ENCODE results near the gene OLFM1.
A peak's percentile ranks its signal among the peaks of the same experiment; 100 is the strongest.

Gene OLFM1

GRCh38 chr9:135077497-135078200 lies 9.8 kb upstream of the OLFM1 start:
- DNase-seq (peak; percentile 20), ATAC-seq (replicated peaks) (peak; percentile 57 to 76)
- H3K9me3 Mint-ChIP-seq = no peaks in the 10 kb centered on the region
- no peak overlapping the region for H3K4me3 Mint-ChIP-seq
- peaks cover 5% of the 10 kb centered on the region in 2 donors for H3K4me1 Mint-ChIP-seq
- no peaks in the 10 kb centered on the region for H3K36me3 Mint-ChIP-seq
- H3K27ac Mint-ChIP-seq = no peak overlapping the region
- H3K27me3 Mint-ChIP-seq = peaks cover 50 to 58% of the 10 kb centered on the region in 2 donors

DNA sequence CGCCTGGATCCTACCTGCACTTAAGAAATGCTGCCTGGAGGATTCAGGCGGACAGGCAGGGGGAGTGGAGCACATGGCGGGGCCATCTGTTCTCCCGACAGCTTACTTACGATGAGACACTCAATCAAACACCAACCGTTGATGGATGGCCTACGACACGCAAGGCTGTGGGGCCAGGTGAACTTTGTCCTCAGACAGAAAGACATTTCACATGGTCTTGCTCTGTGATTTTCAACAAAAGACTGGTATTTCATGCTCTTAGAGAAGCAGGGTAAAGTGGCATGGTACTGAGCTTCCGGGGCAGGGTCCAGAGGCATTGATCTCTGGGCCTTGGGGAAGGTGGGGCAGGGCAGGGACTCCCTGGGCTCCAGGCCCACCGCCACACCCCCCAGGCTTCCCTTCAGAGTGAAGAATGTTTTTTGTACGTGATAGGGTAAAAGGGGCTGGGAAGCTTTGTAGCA lies 9.1 kb upstream of the OLFM1 start:
- Mint-ChIP-seq H3K4me3 (no peak overlapping the region), H3K27me3 (peaks cover 55 to 58% of the 10 kb centered on the region in 2 donors), H3K4me1 (peaks cover 5% of the 10 kb centered on the region in 2 donors), H3K27ac (no peak overlapping the region), H3K9me3 (no peaks in the 10 kb centered on the region), H3K36me3 (no peaks in the 10 kb centered on the region)
- DNase-seq (no peak), ATAC-seq (replicated peaks) (no peak)

DNA sequence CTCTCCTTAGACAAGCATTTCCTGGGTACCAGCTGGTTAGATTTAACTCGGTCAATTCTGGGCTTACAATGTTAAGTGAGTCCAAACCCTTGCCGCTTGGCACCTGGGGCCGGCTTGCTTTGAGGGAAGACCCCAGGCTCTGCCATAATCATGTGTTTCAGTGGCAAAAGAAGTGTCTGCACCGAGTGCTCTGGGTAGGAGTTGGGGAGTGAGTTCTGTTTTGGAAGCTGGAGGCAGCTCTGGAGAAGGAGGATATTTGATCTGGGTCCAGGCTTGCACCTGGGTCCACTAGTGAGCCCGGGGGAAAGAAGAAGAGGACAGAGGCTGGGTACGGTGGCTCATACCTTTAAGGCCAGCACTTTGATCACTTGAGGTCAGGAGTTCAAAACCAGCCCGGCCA lies 8.4 kb upstream of the OLFM1 start:
- H3K36me3 Mint-ChIP-seq = no peaks in the 10 kb centered on the region
- no peak for DNase-seq
- peaks cover 51 to 58% of the 10 kb centered on the region in 2 donors for H3K27me3 Mint-ChIP-seq
- H3K9me3 Mint-ChIP-seq = no peaks in the 10 kb centered on the region
- no peak overlapping the region for H3K4me3 Mint-ChIP-seq
- H3K4me1 Mint-ChIP-seq = peaks cover 5% of the 10 kb centered on the region in 2 donors
- no peak overlapping the region for H3K27ac Mint-ChIP-seq
- ATAC-seq (replicated peaks) = no peak

DNA sequence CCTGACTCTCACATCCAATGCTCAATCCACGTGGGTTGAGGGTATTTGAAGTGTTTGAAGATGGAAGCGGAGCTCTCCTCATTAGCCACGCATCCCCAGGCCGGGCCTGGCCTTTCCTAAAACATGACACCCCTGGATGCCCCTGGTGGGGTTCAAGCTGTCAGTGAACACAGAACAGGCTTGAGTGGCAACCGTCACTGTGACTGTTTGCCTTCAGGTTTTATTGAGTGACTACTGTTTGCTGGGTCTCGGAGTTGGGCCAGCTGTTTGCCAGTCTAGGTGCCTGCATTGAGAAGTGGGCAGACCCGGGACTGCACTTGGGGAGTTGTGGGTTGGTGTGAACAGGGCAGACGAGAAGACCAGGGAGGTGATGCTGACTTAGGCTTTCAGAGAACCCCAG lies 7.8 kb upstream of the OLFM1 start:
- no peaks in the 10 kb centered on the region for H3K9me3 Mint-ChIP-seq
- ATAC-seq (replicated peaks) (no peak), DNase-seq (no peak)
- no peaks in the 10 kb centered on the region for H3K36me3 Mint-ChIP-seq
- H3K27ac Mint-ChIP-seq = no peak overlapping the region
- H3K4me3 Mint-ChIP-seq = no peak overlapping the region
- H3K4me1 Mint-ChIP-seq = peaks cover 3 to 5% of the 10 kb centered on the region in 2 donors
- peaks cover 51 to 59% of the 10 kb centered on the region in 2 donors for H3K27me3 Mint-ChIP-seq

GRCh38 chr9:135080286-135081263 lies 6.9 kb upstream of the OLFM1 start:
- no peak for ATAC-seq (replicated peaks)
- Mint-ChIP-seq H3K4me3 (no peak overlapping the region), H3K27me3 (peaks cover 56 to 61% of the 10 kb centered on the region in 2 donors), H3K4me1 (peaks cover 0 to 3% of the 10 kb centered on the region in 2 donors), H3K27ac (no peak overlapping the region), H3K9me3 (no peaks in the 10 kb centered on the region), H3K36me3 (no peaks in the 10 kb centered on the region)
- DNase-seq = no peak

DNA sequence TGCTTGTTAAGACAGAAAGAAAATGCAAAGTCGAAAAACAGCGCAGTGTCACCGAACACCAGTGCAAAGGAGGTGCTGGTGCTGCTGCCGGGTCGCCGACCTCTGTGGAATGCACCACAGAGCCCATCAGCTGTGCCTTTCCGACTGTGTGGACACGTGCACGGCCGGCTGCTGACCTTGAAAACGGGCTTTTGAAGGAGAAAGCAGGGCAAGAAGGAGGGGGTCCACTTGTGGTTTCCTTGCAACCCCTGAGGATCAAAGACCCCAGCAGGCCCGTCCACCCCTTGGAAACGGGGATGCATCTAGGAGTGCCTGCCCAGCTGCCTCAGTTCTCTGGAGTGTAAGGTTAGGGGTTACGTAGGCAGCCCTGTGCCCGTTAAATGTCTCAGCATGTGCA lies 6.2 kb upstream of the OLFM1 start:
- Mint-ChIP-seq H3K36me3 (no peaks in the 10 kb centered on the region), H3K4me1 (peaks cover 4 to 7% of the 10 kb centered on the region in 2 donors), H3K4me3 (no peak overlapping the region), H3K27me3 (peaks cover 59 to 64% of the 10 kb centered on the region in 2 donors), H3K9me3 (no peaks in the 10 kb centered on the region), H3K27ac (no peak overlapping the region)
- DNase-seq (no peak), ATAC-seq (replicated peaks) (no peak)

- H3K4me3 Mint-ChIP-seq = no peak overlapping the region
- no peak overlapping the region for H3K27ac Mint-ChIP-seq
- H3K27me3 Mint-ChIP-seq = peaks cover 59 to 63% of the 10 kb centered on the region in 2 donors
- no peaks in the 10 kb centered on the region for H3K36me3 Mint-ChIP-seq
- no peaks in the 10 kb centered on the region for H3K9me3 Mint-ChIP-seq
- H3K4me1 Mint-ChIP-seq = peaks cover 7 to 8% of the 10 kb centered on the region in 2 donors
- DNase-seq (no peak), ATAC-seq (replicated peaks) (no peak)
These were observed 5.7 kb upstream of the OLFM1 start for GRCh38 chr9:135081731-135082130.

DNA sequence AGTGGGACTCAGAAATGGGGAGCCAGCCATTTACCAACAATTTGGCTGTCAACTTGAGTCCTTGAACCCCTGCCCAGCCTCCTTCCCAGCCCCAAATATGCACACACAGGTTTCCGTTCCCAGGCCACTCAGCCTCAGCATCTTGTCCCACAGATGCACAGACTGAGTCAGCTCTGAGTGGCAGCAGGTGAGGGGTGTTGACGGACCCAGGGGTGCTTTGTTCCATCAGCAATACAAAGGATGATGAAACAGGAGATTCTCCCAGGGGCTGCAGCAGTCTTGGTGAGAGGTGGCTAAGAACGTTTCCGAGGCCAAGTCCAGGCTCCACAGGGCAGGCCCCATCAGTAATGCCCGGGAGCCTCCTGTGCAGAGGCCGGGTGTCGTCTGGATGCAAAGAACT lies 4.9 kb upstream of the OLFM1 start:
- H3K4me1 Mint-ChIP-seq = peaks cover 6 to 7% of the 10 kb centered on the region in 2 donors
- H3K27me3 Mint-ChIP-seq = peaks cover 51 to 61% of the 10 kb centered on the region in 2 donors
- no peak for ATAC-seq (replicated peaks)
- no peak overlapping the region for H3K27ac Mint-ChIP-seq
- no peaks in the 10 kb centered on the region for H3K36me3 Mint-ChIP-seq
- H3K9me3 Mint-ChIP-seq = no peaks in the 10 kb centered on the region
- no peak overlapping the region for H3K4me3 Mint-ChIP-seq
- DNase-seq = no peak

DNA sequence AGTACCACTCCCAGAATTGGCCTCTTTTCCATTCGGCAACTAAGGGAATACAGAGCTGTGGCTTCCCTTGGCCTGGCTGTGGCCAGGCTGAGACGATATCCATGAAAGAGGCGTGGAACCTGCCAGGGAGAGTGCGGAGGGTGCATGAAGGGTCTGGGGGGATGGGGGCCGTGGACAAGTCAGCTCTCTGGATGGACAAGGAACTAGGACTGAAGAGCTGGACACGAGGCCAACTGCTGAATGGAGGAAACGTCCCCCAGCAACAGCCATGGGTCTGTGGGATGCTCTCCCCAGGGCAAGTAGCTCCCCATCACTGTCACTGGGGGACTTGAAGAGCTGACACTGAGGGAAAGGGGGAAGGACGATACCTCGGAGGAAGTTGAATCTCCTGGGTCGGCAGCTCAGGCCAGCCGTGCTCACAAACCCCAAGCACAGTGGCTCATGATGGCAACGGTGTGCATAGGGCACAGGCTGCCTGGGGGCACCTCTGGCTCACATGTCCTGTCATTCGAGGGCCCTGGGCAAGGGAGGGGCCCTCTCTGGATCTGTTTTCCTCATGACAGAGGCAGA lies 4.1 kb upstream of the OLFM1 start:
- Mint-ChIP-seq H3K27ac (peak overlapping the region; percentile 57), H3K4me1 (peaks cover 5 to 7% of the 10 kb centered on the region in 2 donors), H3K36me3 (no peaks in the 10 kb centered on the region), H3K9me3 (no peaks in the 10 kb centered on the region), H3K27me3 (peaks cover 43 to 53% of the 10 kb centered on the region in 2 donors), H3K4me3 (no peak overlapping the region)
- ATAC-seq (replicated peaks) = no peak
- DNase-seq = no peak

- Mint-ChIP-seq H3K9me3 (no peaks in the 10 kb centered on the region), H3K27me3 (peaks cover 39 to 50% of the 10 kb centered on the region in 2 donors), H3K27ac (no peak overlapping the region), H3K4me1 (peaks cover 5 to 7% of the 10 kb centered on the region in 2 donors), H3K4me3 (no peak overlapping the region), H3K36me3 (no peaks in the 10 kb centered on the region)
- ATAC-seq (replicated peaks) (no peak), DNase-seq (no peak)
These were observed 3.6 kb upstream of the OLFM1 start for GRCh38 chr9:135083831-135084230.

- H3K27me3 Mint-ChIP-seq = peaks cover 39 to 50% of the 10 kb centered on the region in 2 donors
- ATAC-seq (replicated peaks) (no peak), DNase-seq (no peak)
- H3K4me1 Mint-ChIP-seq = peaks cover 5 to 7% of the 10 kb centered on the region in 2 donors
- no peaks in the 10 kb centered on the region for H3K9me3 Mint-ChIP-seq
- H3K36me3 Mint-ChIP-seq = no peaks in the 10 kb centered on the region
- no peak overlapping the region for H3K4me3 Mint-ChIP-seq
- H3K27ac Mint-ChIP-seq = no peak overlapping the region
These were observed 3.2 kb upstream of the OLFM1 start for GRCh38 chr9:135084262-135084661.

DNA sequence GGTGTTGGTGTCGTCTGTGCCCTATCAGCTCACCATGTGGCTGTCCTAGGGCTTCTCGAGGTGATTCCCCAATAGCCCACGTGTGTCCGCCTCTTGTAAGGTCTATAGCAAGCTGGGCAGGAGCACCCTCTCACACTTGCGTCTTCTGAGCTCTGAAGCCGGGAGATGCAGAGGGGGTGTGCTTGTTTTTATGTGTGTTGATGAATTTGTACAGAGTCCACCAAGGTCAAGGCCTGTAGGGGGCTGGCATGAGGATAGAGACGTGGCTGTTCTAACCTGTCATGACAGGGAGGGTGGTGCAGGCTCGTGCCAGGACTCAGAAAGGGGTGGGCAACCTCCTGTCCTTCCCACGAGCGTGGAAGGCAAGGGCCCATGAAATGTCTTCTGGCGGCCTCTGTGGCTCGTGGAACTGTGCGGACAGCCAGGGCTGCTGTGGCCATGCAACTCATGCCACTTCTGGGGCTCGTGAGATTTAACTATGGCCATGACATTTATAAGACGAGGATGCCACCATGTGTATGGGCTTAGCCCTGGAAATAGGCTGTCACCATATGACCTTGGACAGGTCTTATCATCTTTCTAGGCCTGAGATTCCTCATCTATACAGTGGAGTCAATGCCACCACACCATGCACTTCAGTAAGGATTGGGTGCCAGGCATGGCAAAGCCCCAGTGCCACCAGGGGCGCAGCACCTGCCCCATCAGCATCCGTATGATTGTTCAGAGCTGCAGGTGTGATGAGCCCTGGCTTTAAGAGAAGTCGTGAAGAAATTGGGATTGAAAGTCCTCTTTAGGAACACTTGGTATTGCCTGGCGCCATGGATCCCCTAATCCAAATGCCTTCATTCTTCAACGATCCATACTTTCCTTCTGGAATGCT lies 2.3 kb upstream of the OLFM1 start:
- peaks cover 5 to 7% of the 10 kb centered on the region in 2 donors for H3K4me1 Mint-ChIP-seq
- DNase-seq (no peak), ATAC-seq (replicated peaks) (no peak)
- no peak overlapping the region for H3K27ac Mint-ChIP-seq
- no peak overlapping the region for H3K4me3 Mint-ChIP-seq
- H3K9me3 Mint-ChIP-seq = no peaks in the 10 kb centered on the region
- peaks cover 44 to 57% of the 10 kb centered on the region in 2 donors for H3K27me3 Mint-ChIP-seq
- H3K36me3 Mint-ChIP-seq = no peaks in the 10 kb centered on the region

DNA sequence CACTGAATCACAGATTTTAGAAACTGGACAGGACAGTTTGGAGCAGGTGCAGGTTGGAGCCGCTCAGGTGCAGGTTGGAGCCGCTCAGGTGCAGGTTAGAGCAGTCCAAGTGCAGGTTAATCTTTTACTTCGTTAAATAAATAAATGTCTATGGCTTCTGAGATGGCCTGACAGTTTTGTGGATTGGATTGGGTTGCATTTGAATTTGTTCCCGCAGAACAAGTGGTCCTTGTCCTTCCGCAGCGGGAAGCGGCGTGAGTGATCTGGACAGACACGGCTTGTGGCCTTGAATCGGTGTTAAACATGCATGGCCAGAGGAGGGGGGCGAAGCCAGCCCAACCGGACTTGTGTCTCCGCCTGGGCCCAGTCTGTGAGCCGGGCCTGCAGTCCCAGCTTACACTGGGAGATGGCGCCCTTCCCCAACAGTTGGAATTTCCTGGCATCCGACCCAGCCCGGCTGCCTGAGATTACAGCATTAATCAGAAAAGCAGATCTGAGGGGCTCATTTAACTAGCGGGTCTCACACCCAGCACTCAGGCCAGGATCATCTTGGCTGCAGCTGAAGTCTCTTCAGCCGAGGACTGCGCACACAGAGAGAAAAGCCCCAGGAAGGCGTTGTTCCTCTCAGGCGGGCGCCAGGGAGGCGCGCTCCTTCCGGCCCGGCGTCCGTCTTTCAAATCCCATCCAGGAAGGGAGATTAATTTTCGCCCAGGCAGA lies 1.5 kb upstream of the OLFM1 start:
- H3K4me3 Mint-ChIP-seq = peak overlapping the region in 1 of 2 donors; percentile 42
- no peaks in the 10 kb centered on the region for H3K9me3 Mint-ChIP-seq
- H3K4me1 Mint-ChIP-seq = peaks cover 5 to 7% of the 10 kb centered on the region in 2 donors
- ATAC-seq (replicated peaks) (peak; percentile 56 to 71), DNase-seq (peak; percentile 31)
- peaks cover 50 to 64% of the 10 kb centered on the region in 2 donors for H3K27me3 Mint-ChIP-seq
- peak overlapping the region; percentile 78 for H3K27ac Mint-ChIP-seq
- H3K36me3 Mint-ChIP-seq = no peaks in the 10 kb centered on the region

All from stimulated activated naive B cell treated with anti-CD40 and anti-IgM and Interleukin-4, amounts not matched to agents 10 μg/mL and 1 μg/mL and 100 μg/mL, for 72 hours (primary cell).